Hepatocyte (in vitro differentiated cells): ENCODE measurements around the gene PDE11A. TPM values are rescaled to one million over a fixed set of nuclear protein-coding genes. Genes with fewer than 3 reads are reported as not detected.

ENCODE experiments used
- DNase-seq: peaks from one replicate; pipeline ENCODE4 v3.0.0-alpha.2; 2016; ENCODE audit warnings: low spot score
- H2AFZ ChIP-seq: fragments of 200-600 bp; sonication (generic); 2 replicates; pipeline ENCODE4 v1.6.0; 2016; ENCODE audit warnings: antibody characterized with exemption, mild to moderate bottlenecking
- H3K27ac ChIP-seq: fragments of 200-600 bp; sonication (generic); 2 replicates; pipeline ENCODE4 v1.5.1; 2016; ENCODE audit warnings: mild to moderate bottlenecking
- H3K27me3 ChIP-seq: fragments of 200-600 bp; sonication (generic); 2 replicates; pipeline ENCODE4 v1.6.1; 2016
- H3K36me3 ChIP-seq: fragments of 200-600 bp; sonication (generic); replicated peaks from 2 replicates; pipeline ENCODE4 v1.5.1; 2016; ENCODE audit warnings: low read depth; ENCODE audit not compliant: insufficient read depth
- H3K4me1 ChIP-seq: fragments of 200-600 bp; sonication (generic); 2 replicates; pipeline ENCODE4 v1.5.1; 2016; ENCODE audit warnings: mild to moderate bottlenecking, moderate library complexity; ENCODE audit not compliant: insufficient read depth
- H3K4me2 ChIP-seq: fragments of 200-600 bp; sonication (generic); 2 replicates; pipeline ENCODE4 v1.6.0; 2016
- H3K4me3 ChIP-seq: fragments of 200-600 bp; sonication (generic); 2 replicates; pipeline ENCODE4 v1.5.1; 2016; ENCODE audit warnings: mild to moderate bottlenecking
- H3K79me2 ChIP-seq: fragments of 200-600 bp; sonication (generic); 2 replicates; pipeline ENCODE4 v1.6.0; 2017; ENCODE audit warnings: mild to moderate bottlenecking
- H3K9me2 ChIP-seq: fragments of 200-600 bp; sonication (generic); replicated peaks from 2 replicates; pipeline ENCODE4 v1.6.0; 2017; ENCODE audit warnings: mild to moderate bottlenecking; ENCODE audit not compliant: insufficient read depth
- H3K9me3 ChIP-seq: fragments of 200-600 bp; sonication (generic); 2 replicates; pipeline ENCODE4 v1.5.1; 2016; ENCODE audit warnings: low read depth, mild to moderate bottlenecking
- H4K20me1 ChIP-seq: fragments of 200-600 bp; sonication (generic); 2 replicates; pipeline ENCODE4 v1.6.0; 2016; ENCODE audit warnings: mild to moderate bottlenecking; ENCODE audit not compliant: insufficient read depth, poor library complexity, severe bottlenecking
- CTCF ChIP-seq: fragments of 200-600 bp; sonication (generic); IDR thresholded peaks from 2 replicates; pipeline ENCODE4 v1.5.1; 2016; ENCODE audit warnings: antibody characterized with exemption, mild to moderate bottlenecking; ENCODE audit not compliant: poor library complexity
- EZH2 ChIP-seq: fragments of 200-600 bp; sonication (generic); IDR thresholded peaks from 2 replicates; pipeline ENCODE4 v1.6.1; 2016; ENCODE audit warnings: antibody characterized with exemption, mild to moderate bottlenecking, borderline replicate concordance
- EZH2phosphoT487 ChIP-seq: fragments of 200-600 bp; sonication (generic); IDR thresholded peaks from one replicate; pipeline ENCODE4 v1.6.1; 2018; ENCODE audit warnings: antibody characterized with exemption, mild to moderate bottlenecking, low read depth, moderate library complexity; ENCODE audit not compliant: unreplicated experiment, severe bottlenecking
- WGBS: methylation state at CpG from one replicate; pipeline ENCODE4 v1.1.6; 2016; ENCODE audit warnings: low lambda C conversion rate; ENCODE audit errors: missing lambda C conversion rate; 5-methylcytosine and 5-hydroxymethylcytosine counted together
- polyA plus RNA-seq: library from polyadenylated mRNA; unstranded; fragments of >200 nt; fragmentation: Nextera tagmentation; extraction: Ambion mirVana; gene quantifications from 2 replicates; pipeline ENCODE4 v1.2.1, GENCODE V29; 2016
- total RNA-seq: library from RNA; depleted of rRNA; stranded (reverse); fragments of >200 nt; gene quantifications from 2 replicates; pipeline ENCODE4 v1.2.3, GENCODE V29; 2014

Gene PDE11A
- total and polyA plus RNA-seq, 2 experiments from 2014 or later: 0.71 to 1.9 TPM

- no peak overlapping the region for H3K4me2 ChIP-seq
These were observed 354.6 kb downstream of the PDE11A start for GRCh38 chr2:177717831-177718618.

GRCh38 chr2:177716484-177716883 lies 356.1 kb downstream of the PDE11A start:
- H3K4me2 ChIP-seq: no peak overlapping the region
- 83% methylated on average over 1 of the region's 1 CpG for WGBS
- H2AFZ ChIP-seq: no peak overlapping the region
- no peak overlapping the region for H3K27ac ChIP-seq
- H3K27me3 ChIP-seq: no peaks in the 10 kb centered on the region
- no peak for DNase-seq
- H3K9me3 ChIP-seq: no peaks in the 10 kb centered on the region
- no peaks in the 10 kb centered on the region for H3K9me2 ChIP-seq
- H3K4me3 ChIP-seq: no peak overlapping the region
- H3K79me2 ChIP-seq: no peaks in the 10 kb centered on the region
- H3K4me1 ChIP-seq: no peaks in the 10 kb centered on the region
- no peaks in the 10 kb centered on the region for H4K20me1 ChIP-seq
- TF ChIP-seq EZH2phosphoT487 (no peak), EZH2 (no peak), CTCF (no peak)
- no peaks in the 10 kb centered on the region for H3K36me3 ChIP-seq

More at GRCh38 chr2:177717831-177718618, 354.6 kb downstream of the PDE11A start:
- Histone ChIP-seq H4K20me1 (no peaks in the 10 kb centered on the region), H3K4me3 (no peak overlapping the region), H3K27me3 (no peaks in the 10 kb centered on the region), H3K79me2 (no peaks in the 10 kb centered on the region), H3K4me1 (no peaks in the 10 kb centered on the region), H3K9me3 (no peaks in the 10 kb centered on the region), H2AFZ (no peak overlapping the region), H3K36me3 (no peaks in the 10 kb centered on the region), H3K27ac (no peak overlapping the region), H3K9me2 (no peaks in the 10 kb centered on the region)
- TF ChIP-seq CTCF (peak; percentile 25), EZH2 (no peak), EZH2phosphoT487 (no peak)
- 82% methylated on average over 3 of the region's 3 CpGs for WGBS
- no peak for DNase-seq

- no peak overlapping the region for H2AFZ ChIP-seq
- no peaks in the 10 kb centered on the region for H3K9me3 ChIP-seq
- no peak for DNase-seq
- no peaks in the 10 kb centered on the region for H3K27me3 ChIP-seq
- TF ChIP-seq EZH2 (no peak), CTCF (no peak), EZH2phosphoT487 (no peak)
- H3K27ac ChIP-seq: no peak overlapping the region
- no peaks in the 10 kb centered on the region for H3K4me1 ChIP-seq
- H4K20me1 ChIP-seq: no peaks in the 10 kb centered on the region
- 62% methylated on average over 2 of the region's 2 CpGs for WGBS
- H3K4me2 ChIP-seq: no peak overlapping the region
- H3K9me2 ChIP-seq: no peaks in the 10 kb centered on the region
- H3K4me3 ChIP-seq: no peak overlapping the region
- no peaks in the 10 kb centered on the region for H3K36me3 ChIP-seq
- no peaks in the 10 kb centered on the region for H3K79me2 ChIP-seq
These were observed 356.8 kb downstream of the PDE11A start for GRCh38 chr2:177715771-177716170.
